ENCODE measurements around the gene ANKRD52. TPM values are rescaled to one million over a fixed set of nuclear protein-coding genes. Genes with fewer than 3 reads are reported as not detected.
A peak's percentile ranks its signal among the peaks of the same experiment; 100 is the strongest.

ANKRD52 gene
- total and polyA plus RNA-seq, 10 of the 15 experiments (the other 5 are each of a cell fraction or from before 2014, with no cell fraction given) = 0.90 to 55.3 (median 16.1) TPM

GRCh38 chr12:56224102-56224701, 34.0 kb downstream of the ANKRD52 start, which contains the start of gene NABP2:
TSS of gene NABP2 (plus strand) at chr12:56224342. CDS start at chr12:56224857, 515 bp downstream.
- SMC1A ChIA-PET (ENCODE audit: uncharacterized antibody, unreplicated experiment) = interaction anchor here (3.1 kb wide), 1 partner anchor 30 kb away, joined by 9 read pairs; no protein-coding TSS in a partner anchor
- H3K36me3 ChIP-seq (ENCODE audit: control insufficient read depth in 2 of 2, insufficient read depth in 2 of 2, low read length in 1 of 2) = peaks cover 0 to 2% of the 10 kb centered on the region in 2 experiments; a peak in 1 of 4 replicates
- H3K4me3 ChIP-seq = peak within 1 kb of the TSS; percentile 97
- H4K20me1 ChIP-seq (ENCODE audit: control insufficient read depth, insufficient read depth) = no peaks in the 10 kb centered on the region
- 0 out of 2 replicates have a peak, but pooled peaks cover 3% of the 10 kb centered on the region for H3K4me1 ChIP-seq (ENCODE audit: control insufficient read depth, insufficient read depth, low read length)
- no peaks in the 10 kb centered on the region for H3K27me3 ChIP-seq (replicated peaks in 1 of 2; ENCODE audit: control insufficient read depth in 2 of 2, insufficient read depth in 2 of 2, low read length in 1 of 2)
- in situ Hi-C loops (cut with MboI) (no loop called here), intact Hi-C loops (cut with micrococcal nuclease; ENCODE audit: unreplicated experiment) (loop anchor here (1.0 to 2.0 kb wide), 4 partner anchors 17 to 105 kb away; no protein-coding TSS in a partner anchor)
- BruUV-seq (replicated peaks) = no TSS peak
- peak within 1 kb of the TSS; percentile 96 for H2AFZ ChIP-seq (ENCODE audit: control insufficient read depth, low read depth, low read length)
- H3K4me2 ChIP-seq (ENCODE audit: control insufficient read depth, insufficient read depth) = peak within 1 kb of the TSS; percentile 97
- H3K9me3 ChIP-seq (replicated peaks; ENCODE audit: control insufficient read depth, insufficient read depth, low read length) = no peaks in the 10 kb centered on the region; the same call in 2 of the 3 replicates
- FAIRE-seq (peak; percentile 97), ATAC-seq (peak; percentile 90), DNase-seq (ENCODE audit: low read depth, low spot score) (peak; percentile 89)
- peak within 1 kb of the TSS; percentile 97 for H3K9ac ChIP-seq (ENCODE audit: control insufficient read depth, insufficient read depth, low read length)
- CTCF ChIA-PET = interaction anchor here (1.0 to 4.2 kb wide), 4 partner anchors 17 to 106 kb away, joined by 3 to 107 read pairs (median 61); partner anchors contain the start of genes SMARCC2 and ZC3H10
- H3K27ac ChIP-seq (ENCODE audit: control insufficient read depth, insufficient read depth) = peak within 1 kb of the TSS; percentile 65
- POLR2A ChIA-PET = interaction anchor here (3.9 to 4.0 kb wide), 2 partner anchors 33 to 106 kb away, joined by 41 to 68 read pairs; partner anchors contain the start of genes RPL41, SMARCC2 and ZC3H10
- peaks cover 30% of the 10 kb centered on the region for H3K79me2 ChIP-seq (ENCODE audit: control insufficient read depth, insufficient read depth, low read length)
- RAD21 ChIA-PET (ENCODE audit: unreplicated experiment) = interaction anchor here (0.7 kb wide), 1 partner anchor 18 kb away, joined by 3 read pairs; no protein-coding TSS in a partner anchor
- WGBS (ENCODE audit: insufficient coverage, insufficient replicate concordance, low lambda C conversion rate, missing lambda C conversion rate) = 1% methylated on average over 41 of the region's 41 CpGs
- TF ChIP-seq ZNF622 (IDR thresholded peaks at IDR 0.05) (no peak), SUZ12 (IDR thresholded peaks at IDR 0.05; ENCODE audit: unreplicated experiment) (no peak), NBN (IDR thresholded peaks at IDR 0.05) (peak; percentile 79), SMC3 (IDR thresholded peaks at IDR 0.05; ENCODE audit: borderline replicate concordance, low read length) (peak; percentile 53), ESRRA (IDR thresholded peaks at IDR 0.05; ENCODE audit: low read length) (0 out of 2 replicates have a peak, but pooled peaks have one; percentile 22), EED (IDR thresholded peaks at IDR 0.05; ENCODE audit: low read depth) (peak; percentile 74), GATAD2B (conservative IDR thresholded peaks at IDR 0.05; ENCODE audit: low read depth) (peak; percentile 65; the same call in 1 of the 2 replicates), ATF2 (IDR thresholded peaks at IDR 0.05; ENCODE audit: low read length) (no peak), BMI1 (IDR thresholded peaks at IDR 0.05; ENCODE audit: borderline replicate concordance) (no peak), REST (IDR thresholded peaks at IDR 0.05; ENCODE audit: low read depth, low read length) (no peak), ZNF274 (IDR thresholded peaks at IDR 0.05; ENCODE audit: insufficient read depth, insufficient read length) (no peak), RUNX3 (IDR thresholded peaks at IDR 0.05; ENCODE audit: low read length) (0 out of 2 replicates have a peak, but pooled peaks have one; percentile 4), NFYB (IDR thresholded peaks at IDR 0.05; ENCODE audit: insufficient read depth, low read depth, low read length) (peak; percentile 92), JUND (IDR thresholded peaks at IDR 0.05; ENCODE audit: low read depth, low read length) (no peak)
- TF ChIP-seq, protein P1, sequence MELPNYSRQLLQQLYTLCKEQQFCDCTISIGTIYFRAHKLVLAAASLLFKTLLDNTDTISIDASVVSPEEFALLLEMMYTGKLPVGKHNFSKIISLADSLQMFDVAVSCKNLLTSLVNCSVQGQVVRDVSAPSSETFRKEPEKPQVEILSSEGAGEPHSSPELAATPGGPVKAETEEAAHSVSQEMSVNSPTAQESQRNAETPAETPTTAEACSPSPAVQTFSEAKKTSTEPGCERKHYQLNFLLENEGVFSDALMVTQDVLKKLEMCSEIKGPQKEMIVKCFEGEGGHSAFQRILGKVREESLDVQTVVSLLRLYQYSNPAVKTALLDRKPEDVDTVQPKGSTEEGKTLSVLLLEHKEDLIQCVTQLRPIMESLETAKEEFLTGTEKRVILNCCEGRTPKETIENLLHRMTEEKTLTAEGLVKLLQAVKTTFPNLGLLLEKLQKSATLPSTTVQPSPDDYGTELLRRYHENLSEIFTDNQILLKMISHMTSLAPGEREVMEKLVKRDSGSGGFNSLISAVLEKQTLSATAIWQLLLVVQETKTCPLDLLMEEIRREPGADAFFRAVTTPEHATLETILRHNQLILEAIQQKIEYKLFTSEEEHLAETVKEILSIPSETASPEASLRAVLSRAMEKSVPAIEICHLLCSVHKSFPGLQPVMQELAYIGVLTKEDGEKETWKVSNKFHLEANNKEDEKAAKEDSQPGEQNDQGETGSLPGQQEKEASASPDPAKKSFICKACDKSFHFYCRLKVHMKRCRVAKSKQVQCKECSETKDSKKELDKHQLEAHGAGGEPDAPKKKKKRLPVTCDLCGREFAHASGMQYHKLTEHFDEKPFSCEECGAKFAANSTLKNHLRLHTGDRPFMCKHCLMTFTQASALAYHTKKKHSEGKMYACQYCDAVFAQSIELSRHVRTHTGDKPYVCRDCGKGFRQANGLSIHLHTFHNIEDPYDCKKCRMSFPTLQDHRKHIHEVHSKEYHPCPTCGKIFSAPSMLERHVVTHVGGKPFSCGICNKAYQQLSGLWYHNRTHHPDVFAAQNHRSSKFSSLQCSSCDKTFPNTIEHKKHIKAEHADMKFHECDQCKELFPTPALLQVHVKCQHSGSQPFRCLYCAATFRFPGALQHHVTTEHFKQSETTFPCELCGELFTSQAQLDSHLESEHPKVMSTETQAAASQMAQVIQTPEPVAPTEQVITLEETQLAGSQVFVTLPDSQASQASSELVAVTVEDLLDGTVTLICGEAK (IDR thresholded peaks at IDR 0.05; ENCODE audit: borderline replicate concordance) = peak; percentile 89

Data from GM12878 (cell line).